GM12865 (cell line): ENCODE results near the gene ZNF649.

Source experiments
- DNase-seq: peaks from one replicate; pipeline ENCODE4 v3.0.0; 2010; ENCODE audit warnings: low read depth
- H3K4me3 ChIP-seq: 2 replicates; pipeline ENCODE4 v1.5.1; 2011; ENCODE audit warnings: mild to moderate bottlenecking, low read depth, low read length, control low read depth
- CTCF ChIP-seq: IDR thresholded peaks from 2 replicates; pipeline ENCODE4 v1.5.1; 2011; ENCODE audit warnings: low read length, control low read depth, low read depth, inconsistent platforms; ENCODE audit not compliant: insufficient read depth; ENCODE audit errors: missing control alignments

ZNF649 gene

GRCh38 chr19:51887522-51888498, 17.0 kb downstream of the ZNF649 start, which contains the start of gene ZNF577:
ZNF577 (minus strand) TSS chr19:51887951; CDS start chr19:51880382, 7,569 bp downstream.
- no peak for TF ChIP-seq CTCF
- peak; percentile 82 for DNase-seq

GRCh38 chr19:51884713-51885112, 20.1 kb downstream of the ZNF649 start:
- no peak overlapping the region for H3K4me3 ChIP-seq
- TF ChIP-seq CTCF = no peak
- DNase-seq = no peak

More at GRCh38 chr19:51887522-51888498, 17.0 kb downstream of the ZNF649 start, which contains the start of gene ZNF577:
- H3K4me3 ChIP-seq = peak within 1 kb of the TSS; percentile 52

GRCh38 chr19:51882518-51882917, 22.3 kb downstream of the ZNF649 start:
- no peak for TF ChIP-seq CTCF
- DNase-seq = no peak
- H3K4me3 ChIP-seq = no peak overlapping the region

- no peak for DNase-seq
- TF ChIP-seq CTCF = no peak
- H3K4me3 ChIP-seq = no peak overlapping the region
These were observed 31.7 kb downstream of the ZNF649 start for GRCh38 chr19:51873097-51873496.

GRCh38 chr19:51861870-51862622, 42.8 kb downstream of the ZNF649 start:
- H3K4me3 ChIP-seq = no peak overlapping the region
- no peak for DNase-seq
- TF ChIP-seq CTCF = no peak
